ENCODE results near the gene PDE4B. TPM values are rescaled to one million over a fixed set of nuclear protein-coding genes. Genes with fewer than 3 reads are reported as not detected.

Gene PDE4B
- total RNA-seq, 4 donors from 2014 or later: 5.2 to 16.6 (median 9.6) TPM

DNA sequence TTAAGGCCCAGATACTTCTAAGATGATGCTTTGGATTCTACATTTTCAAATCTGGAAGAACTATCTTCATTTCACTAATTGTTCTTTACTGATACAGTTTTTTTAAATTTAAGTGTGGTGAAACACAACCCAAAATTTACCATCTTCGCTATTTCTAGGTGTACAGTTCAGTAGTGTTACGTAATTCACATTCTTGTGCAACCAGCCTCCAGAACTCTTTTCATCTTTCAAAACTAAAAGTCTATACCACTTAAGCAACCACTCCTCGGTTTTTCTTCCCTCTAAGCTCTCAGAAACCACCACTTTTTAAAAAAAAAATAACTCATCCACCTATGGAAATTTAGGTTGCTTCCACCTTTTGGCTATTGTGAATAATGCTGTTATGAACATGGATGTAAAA lies 220.7 kb downstream of the PDE4B start:
- no peaks in the 10 kb centered on the region for H3K4me1 ChIP-seq
- TF ChIP-seq EP300 (IDR thresholded peaks at IDR 0.05) (no peak), POLR2A (IDR thresholded peaks at IDR 0.05) (no peak), CTCF (IDR thresholded peaks at IDR 0.05) (no peak)
- 76 to 80% methylated on average over 3 of the region's 3 CpGs for WGBS, 2 donors
- H3K27me3 ChIP-seq: no peaks in the 10 kb centered on the region
- H3K27ac ChIP-seq: no peak overlapping the region
- no peak for DNase-seq (ENCODE audit: low spot score in 2 of 2)
- no peaks in the 10 kb centered on the region for H3K9me3 ChIP-seq
- no peaks in the 10 kb centered on the region for H3K36me3 ChIP-seq
- H3K4me3 ChIP-seq: no peak overlapping the region

GRCh38 chr1:66022904-66023620 lies 230.4 kb downstream of the PDE4B start:
- Histone ChIP-seq H3K4me1 (no peaks in the 10 kb centered on the region), H3K27ac (no peak overlapping the region), H3K36me3 (no peaks in the 10 kb centered on the region), H3K27me3 (no peaks in the 10 kb centered on the region), H3K4me3 (no peak overlapping the region), H3K9me3 (peaks cover 0 to 4% (median 0%) of the 10 kb centered on the region in 4 donors)
- 82 to 92% methylated on average over 2 of the region's 2 CpGs for WGBS, 2 donors
- DNase-seq (ENCODE audit: low spot score in 2 of 2): no peak
- TF ChIP-seq EP300 (IDR thresholded peaks at IDR 0.05): no peak
- TF ChIP-seq POLR2A (IDR thresholded peaks at IDR 0.05): no peak
- no peak for TF ChIP-seq CTCF (IDR thresholded peaks at IDR 0.05)

GRCh38 chr1:66025188-66025587 lies 232.5 kb downstream of the PDE4B start:
- H3K27ac ChIP-seq: no peak overlapping the region
- H3K36me3 ChIP-seq: no peaks in the 10 kb centered on the region
- H3K27me3 ChIP-seq: no peaks in the 10 kb centered on the region
- H3K4me3 ChIP-seq: no peak overlapping the region
- DNase-seq (ENCODE audit: low spot score in 2 of 2): no peak
- TF ChIP-seq POLR2A (IDR thresholded peaks at IDR 0.05) (no peak), CTCF (IDR thresholded peaks at IDR 0.05) (no peak), EP300 (IDR thresholded peaks at IDR 0.05) (no peak)
- H3K9me3 ChIP-seq: peaks cover 0 to 9% (median 0%) of the 10 kb centered on the region in 4 donors
- H3K4me1 ChIP-seq: no peaks in the 10 kb centered on the region

GRCh38 chr1:66028035-66028434 lies 235.3 kb downstream of the PDE4B start:
- 94 to 97% methylated on average over 3 of the region's 3 CpGs for WGBS, 2 donors
- Histone ChIP-seq H3K4me3 (no peak overlapping the region), H3K27me3 (no peaks in the 10 kb centered on the region), H3K9me3 (peaks cover 0 to 17% (median 0%) of the 10 kb centered on the region in 4 donors), H3K4me1 (no peaks in the 10 kb centered on the region), H3K27ac (no peak overlapping the region), H3K36me3 (no peaks in the 10 kb centered on the region)
- DNase-seq (ENCODE audit: low spot score in 2 of 2): no peak
- no peak for TF ChIP-seq CTCF (IDR thresholded peaks at IDR 0.05)
- no peak for TF ChIP-seq POLR2A (IDR thresholded peaks at IDR 0.05)
- TF ChIP-seq EP300 (IDR thresholded peaks at IDR 0.05): no peak

DNA sequence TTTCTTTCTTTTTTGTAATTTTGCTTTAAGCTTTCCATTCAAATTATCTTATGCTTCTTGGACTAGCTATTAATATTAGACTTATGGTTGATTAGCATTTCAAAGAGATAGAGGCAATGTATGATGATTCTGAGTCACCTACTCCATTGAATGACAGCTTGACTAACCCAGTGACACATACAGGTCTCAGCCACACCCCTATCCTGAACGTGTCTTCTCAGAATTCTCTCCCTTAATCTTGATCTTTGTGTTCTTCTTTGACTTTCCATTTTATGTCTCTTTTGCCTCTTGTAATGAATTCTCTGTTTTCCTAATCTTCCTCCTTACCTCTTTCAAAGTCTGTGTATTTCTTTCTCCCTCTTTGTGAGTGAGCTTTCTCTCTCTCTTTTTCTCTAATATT lies 241.1 kb downstream of the PDE4B start:
- no peak overlapping the region for H3K4me3 ChIP-seq
- H3K9me3 ChIP-seq: peaks cover 0 to 10% (median 0%) of the 10 kb centered on the region in 4 donors
- no peak overlapping the region for H3K27ac ChIP-seq
- 13 to 29% methylated on average over 1 of the region's 1 CpG for WGBS, 2 donors
- H3K36me3 ChIP-seq: no peaks in the 10 kb centered on the region
- H3K4me1 ChIP-seq: no peaks in the 10 kb centered on the region
- DNase-seq (ENCODE audit: low spot score in 2 of 2): no peak
- TF ChIP-seq CTCF (IDR thresholded peaks at IDR 0.05) (no peak), EP300 (IDR thresholded peaks at IDR 0.05) (no peak), POLR2A (IDR thresholded peaks at IDR 0.05) (no peak)
- H3K27me3 ChIP-seq: no peaks in the 10 kb centered on the region
